Kasumi-1 (cell line): ENCODE measurements around the gene ZBTB18.
"Not testable (repeated sequence)": the region's sequence is repeated elsewhere in the genome, so short reads cannot be mapped to it uniquely, and the experiment has no call there.

Experiments
- DNase-seq, 2 experiments: peaks; one replicate each; lab custom pipeline; 2025; lab: John Stamatoyannopoulos, UW

Gene ZBTB18

DNA sequence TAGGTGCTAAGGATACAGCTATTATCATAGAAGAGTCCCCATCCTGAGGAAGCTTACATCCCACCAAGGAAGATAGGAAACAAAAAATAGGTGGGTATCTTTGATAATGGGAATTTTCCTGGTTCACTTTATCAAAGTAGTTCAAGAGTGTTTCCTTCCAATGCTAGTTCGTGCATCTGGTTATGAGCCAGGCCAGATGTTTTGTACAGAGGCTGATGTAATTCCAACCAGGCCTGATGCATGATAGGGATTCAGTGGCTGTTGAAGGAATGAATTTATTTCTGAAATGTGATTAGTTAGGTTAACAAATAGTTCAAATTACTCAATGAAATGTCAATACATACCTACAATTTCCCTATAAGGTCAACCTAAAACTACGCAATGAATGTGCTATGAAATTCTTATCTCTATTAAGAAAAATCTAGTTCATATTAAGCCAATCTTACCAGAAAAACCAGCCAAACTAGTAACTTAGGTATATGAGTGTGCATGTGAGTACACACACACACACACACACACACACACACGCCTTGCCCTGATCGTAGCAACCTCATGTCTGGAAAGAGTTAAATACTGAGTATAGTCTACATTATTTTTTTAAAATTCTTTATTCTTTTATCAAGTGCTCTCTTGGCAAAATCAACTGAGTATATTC, 9.5 kb upstream of the ZBTB18 start:
- DNase-seq, result no peak

DNA sequence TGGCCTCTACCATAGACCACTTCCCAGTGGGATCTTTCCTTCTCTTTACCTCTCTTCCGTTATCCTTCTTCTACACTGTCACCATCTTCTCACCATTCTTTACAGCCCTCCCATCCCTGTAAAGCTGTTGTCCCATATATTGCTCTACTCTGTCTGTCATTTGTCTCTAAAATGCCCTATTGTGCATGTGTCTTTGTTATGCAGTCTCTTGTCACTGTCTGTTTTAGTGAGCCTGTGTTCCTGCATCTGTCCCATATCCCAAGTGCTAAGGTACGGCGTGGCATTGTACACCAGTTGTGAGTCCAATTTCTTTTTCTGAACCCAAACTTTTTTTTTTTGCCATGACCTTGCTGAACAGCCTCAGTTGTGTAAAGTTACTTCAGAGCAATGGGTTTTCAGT, 8.8 kb upstream of the ZBTB18 start:
- no peak for DNase-seq

DNA sequence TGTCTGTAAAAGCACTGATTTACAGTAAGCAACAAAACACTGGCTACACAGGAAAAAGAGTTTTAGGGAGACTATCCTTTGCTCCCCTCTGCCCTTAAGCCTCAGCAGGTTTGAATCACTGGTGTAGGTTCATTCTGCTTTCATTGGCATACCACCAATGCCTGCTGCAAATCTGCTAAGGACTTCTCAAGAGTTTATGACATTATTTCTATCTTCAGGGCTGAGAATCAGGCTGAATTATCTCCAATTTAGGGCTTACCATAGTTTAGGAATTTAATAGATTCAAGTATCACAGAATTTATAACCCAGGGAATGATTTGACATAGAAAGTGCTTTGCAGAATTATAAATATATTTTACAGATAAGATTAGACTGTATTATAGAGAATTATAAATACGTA, 6.7 kb upstream of the ZBTB18 start:
- no peak for DNase-seq

- not testable (repeated sequence) for DNase-seq
Measured at GRCh38 chr1:244046254-244046653, 4.8 kb upstream of the ZBTB18 start.

GRCh38 chr1:244046907-244047611, 4.0 kb upstream of the ZBTB18 start:
- DNase-seq, result no peak

- peak; percentile 33 to 41 for DNase-seq
Measured at GRCh38 chr1:244047621-244048255, 3.3 kb upstream of the ZBTB18 start.

DNA sequence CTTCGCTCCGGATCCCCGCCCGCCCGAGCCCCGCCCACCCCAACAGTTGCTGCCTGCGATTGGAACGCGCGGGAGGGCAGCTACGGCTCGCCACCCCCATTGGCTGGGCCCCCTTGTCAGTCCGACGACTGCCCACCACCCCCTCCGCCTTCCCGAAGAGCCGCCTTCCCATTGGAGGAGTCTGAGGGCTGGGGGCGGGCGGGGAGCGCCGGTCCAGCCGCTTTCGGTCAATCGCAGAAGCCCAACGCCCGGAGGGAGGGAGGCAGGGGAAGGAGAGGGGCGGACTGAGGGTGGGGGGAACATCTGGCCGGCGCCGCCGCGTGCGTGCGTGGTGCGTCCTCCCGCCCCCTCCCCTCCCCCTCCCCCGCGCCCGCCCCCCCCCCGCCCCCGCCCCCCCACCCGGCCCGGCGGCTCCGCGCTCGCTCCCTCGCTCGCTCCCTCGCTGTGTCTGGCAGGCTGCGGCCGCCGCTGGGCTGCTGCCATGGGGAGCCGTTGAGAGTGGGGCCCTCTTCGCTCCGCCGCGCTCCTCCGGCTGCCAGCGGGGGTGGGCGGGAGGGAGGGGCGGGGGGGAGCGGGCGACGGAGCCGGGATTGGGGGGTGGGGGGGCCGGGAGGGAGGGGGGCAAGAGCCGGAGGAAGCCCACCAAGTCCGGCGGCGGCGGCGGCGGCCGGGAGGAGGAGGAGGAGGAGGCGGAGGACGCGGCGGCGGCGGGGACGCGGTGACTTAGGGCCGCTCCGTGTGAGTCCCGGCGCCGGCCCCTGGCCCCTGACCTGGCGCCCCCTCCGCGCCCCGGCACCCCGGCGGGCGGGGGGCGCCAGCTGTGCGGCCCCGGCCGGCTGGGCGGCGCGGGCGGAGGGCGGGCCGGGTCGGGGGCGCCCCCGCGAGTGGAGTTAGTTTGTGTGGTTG, 2.6 kb upstream of the ZBTB18 start:
- DNase-seq, result peak; percentile 94 to 96

DNA sequence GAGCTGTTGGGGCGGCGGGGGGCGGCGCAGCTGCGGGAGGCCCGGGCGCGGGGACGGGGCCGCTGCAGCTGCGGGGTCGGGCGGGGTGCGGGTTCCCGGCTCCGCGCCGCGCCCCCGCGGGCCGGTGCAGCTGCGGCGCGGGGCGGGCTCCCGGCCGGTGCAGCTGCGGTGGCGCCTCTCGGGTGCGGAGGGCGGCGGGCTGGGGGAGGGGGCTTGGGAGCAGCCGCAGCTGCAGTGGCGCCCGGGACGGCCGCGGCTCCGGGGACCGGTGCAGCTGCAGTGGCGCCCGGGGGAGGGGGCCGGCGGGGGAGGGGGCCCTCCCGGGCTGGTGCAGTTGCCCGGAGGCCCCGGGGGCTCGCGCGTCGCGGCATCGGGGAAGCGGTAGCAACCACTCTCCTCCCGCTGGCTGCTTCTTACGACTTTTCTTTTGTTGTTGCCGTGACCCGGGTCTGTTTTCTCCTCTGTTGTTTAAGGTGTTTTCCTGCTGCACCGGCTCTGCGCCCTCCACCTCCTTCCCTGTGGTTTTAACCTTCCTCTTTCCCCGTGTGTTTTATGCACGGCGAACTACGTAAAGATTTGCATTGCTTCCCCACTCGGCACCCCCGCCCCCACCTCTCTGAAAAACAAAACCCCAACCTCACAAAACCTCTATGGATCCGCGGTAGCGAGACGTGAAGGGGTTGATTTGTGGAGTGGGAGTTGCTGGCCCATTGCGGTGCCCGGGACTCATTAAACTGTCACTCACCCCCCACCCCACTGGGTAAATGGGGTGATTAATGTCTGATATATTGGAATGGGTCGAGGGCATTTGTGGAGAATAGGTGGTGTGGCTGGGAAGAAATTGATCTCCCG, 1.7 kb upstream of the ZBTB18 start:
- peak in 1 of 2 experiments; percentile 28 for DNase-seq

DNA sequence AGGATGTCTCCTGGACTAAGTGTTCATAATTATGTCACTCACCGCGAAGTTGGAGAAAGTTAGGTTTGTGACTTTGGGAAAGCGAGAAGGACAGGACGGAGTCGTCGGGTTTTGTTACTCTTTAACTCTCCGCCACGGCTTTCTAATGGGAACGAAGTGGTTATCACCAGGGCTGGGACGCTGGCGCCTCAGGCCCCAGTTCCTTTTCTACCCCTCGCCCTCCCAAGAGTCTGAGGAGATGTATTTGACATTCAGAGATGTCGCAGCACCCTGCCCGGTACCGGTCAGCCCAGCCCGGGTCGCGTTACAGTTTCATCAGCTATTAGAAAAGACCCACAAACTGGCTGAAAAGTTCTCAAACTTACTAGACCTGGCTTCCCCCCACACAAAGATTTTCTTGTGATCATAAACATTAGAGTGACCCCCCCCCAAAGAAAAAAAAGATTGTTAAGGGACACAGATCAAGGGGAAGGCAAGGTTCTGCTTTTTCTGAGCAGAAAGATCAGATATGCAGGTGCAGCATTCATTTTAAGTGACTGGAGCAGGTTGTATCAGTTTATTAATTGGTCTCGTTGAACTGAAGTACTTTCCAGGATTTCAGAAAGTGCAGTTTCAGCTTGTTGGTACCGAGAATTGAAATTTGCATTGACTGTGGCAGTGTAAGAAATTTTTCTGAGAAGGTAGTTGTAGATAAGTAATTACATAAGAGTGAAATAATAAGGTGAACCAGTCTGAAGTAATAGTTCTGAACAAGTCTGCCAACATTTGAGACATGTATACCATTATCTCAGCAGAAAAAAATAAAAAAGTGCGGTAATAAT, 859 bp upstream of the ZBTB18 start:
- no peak for DNase-seq

DNA sequence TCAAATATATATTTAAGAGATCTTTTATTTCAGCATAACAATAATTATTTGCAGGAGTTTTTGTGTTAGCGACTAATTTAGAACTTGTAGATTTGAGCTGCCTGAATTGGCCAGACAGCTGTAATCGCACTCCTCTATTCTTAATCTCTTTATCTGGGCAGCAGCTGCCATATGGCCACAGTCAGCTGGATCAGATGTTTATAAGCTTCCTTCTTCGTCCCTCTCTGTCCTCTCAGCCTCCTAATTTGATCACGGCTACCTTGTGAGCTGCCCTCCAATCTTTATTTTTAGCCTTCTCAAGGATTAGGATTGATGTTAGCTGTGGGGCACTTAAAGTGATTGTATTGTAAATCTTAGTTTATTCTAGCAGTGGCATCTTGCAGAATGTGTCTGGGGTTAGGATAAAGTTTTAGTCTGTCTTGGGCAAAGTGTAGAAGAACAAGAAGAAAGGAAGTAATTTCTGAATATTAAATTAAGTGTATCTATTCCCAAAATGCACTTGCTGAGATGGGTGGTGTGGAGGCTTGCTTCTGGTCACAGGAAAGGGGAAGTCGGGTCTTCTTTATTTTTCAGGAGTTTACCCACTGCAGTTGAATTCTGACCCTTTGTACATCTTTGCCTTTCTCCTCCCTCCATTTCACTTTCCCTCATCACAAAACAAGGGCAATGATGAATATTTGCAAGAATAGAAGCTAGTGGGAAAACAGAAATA, 1.1 kb downstream of the ZBTB18 start:
- DNase-seq, result peak in 1 of 2 experiments; percentile 8

- DNase-seq, result no peak
Measured at GRCh38 chr1:244052728-244053312, 1.7 kb downstream of the ZBTB18 start.

GRCh38 chr1:244053831-244054230, 2.7 kb downstream of the ZBTB18 start:
- no peak for DNase-seq

GRCh38 chr1:244054247-244054923, 3.3 kb downstream of the ZBTB18 start:
- DNase-seq, result no peak

- DNase-seq, result no peak
Measured at GRCh38 chr1:244054924-244055263, 3.8 kb downstream of the ZBTB18 start.

- no peak for DNase-seq
Measured at GRCh38 chr1:244056577-244056976, 5.5 kb downstream of the ZBTB18 start.

GRCh38 chr1:244057474-244058385, 6.6 kb downstream of the ZBTB18 start:
- DNase-seq, result no peak

DNA sequence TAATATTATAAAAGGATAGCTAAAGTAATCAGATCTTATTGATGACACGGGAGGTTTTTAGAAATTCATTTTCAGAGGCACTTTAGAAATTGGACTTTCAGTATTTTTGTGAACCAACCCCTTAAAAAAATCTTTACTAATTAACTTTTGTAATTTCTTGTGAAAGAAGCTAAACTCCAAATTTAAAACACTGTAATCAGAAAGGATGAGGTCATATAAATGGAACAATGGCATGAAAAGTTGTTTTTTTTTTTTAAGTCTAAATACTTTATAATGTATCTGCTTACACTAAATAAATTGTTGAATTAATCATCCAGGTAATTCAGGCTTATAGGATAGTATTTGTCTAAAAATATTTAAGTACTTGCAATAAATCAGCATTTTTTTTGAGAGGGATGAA, 9.0 kb downstream of the ZBTB18 start:
- DNase-seq, result no peak

- DNase-seq, result no peak
Measured at GRCh38 chr1:244060686-244061085, 9.6 kb downstream of the ZBTB18 start.
